Esophagus mucosa (tissue), 1 donor: ENCODE data around the gene MKNK1. TPM values are rescaled to one million over a fixed set of nuclear protein-coding genes. Genes with fewer than 3 reads are reported as not detected.
"Not testable (repeated sequence)": the region's sequence is repeated elsewhere in the genome, so short reads cannot be mapped to it uniquely, and the experiment has no call there.

Experiments used
- ATAC-seq: fragments of 200-7000 bp; cut with Tn5 transposase; one replicate; pipeline ENCODE4 v1.9.1; 2020
- total RNA-seq: library from RNA; stranded (reverse); gene quantifications from one replicate; pipeline ENCODE4 v1.2.4, GENCODE V29; 2023
- donor health status: DM: yes; HTN: yes; CAD: no.

Gene MKNK1
- 31.3 TPM for total RNA-seq

- peak; percentile 98 for ATAC-seq
These were observed at the start of gene MKNK1 for GRCh38 chr1:46603858-46604549. MKNK1 (minus strand) TSS chr1:46604268; CDS start chr1:46583327, 20,941 bp downstream.

DNA sequence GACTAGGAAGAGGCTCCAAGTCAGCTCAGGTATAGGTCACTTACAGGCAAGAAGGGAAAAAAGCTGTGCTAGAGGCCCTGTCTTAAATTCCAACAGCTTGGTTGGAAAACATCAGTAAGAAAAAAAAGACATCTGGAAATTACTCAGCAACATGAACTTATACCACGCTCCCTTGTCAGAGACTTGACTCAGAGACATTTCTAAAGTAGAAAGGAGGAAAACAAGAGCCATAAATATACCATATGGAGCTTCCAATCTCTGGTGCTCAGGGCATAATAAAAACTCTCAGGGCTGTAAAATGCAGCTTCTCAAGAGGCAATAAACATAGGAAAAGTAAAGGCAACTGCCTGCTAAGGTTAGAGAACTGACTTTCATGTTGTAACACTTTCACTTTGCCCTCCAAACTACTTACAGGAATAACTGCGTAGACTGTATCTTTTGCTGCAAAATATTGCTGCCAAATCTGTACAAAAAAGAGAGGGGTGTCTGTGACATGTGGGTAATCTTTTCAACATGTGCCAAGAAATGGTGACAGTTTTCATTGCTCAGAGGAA lies 49.4 kb upstream of the MKNK1 start:
- no peak for ATAC-seq

GRCh38 chr1:46652321-46653100 lies 48.4 kb upstream of the MKNK1 start:
- peak; percentile 79 for ATAC-seq

DNA sequence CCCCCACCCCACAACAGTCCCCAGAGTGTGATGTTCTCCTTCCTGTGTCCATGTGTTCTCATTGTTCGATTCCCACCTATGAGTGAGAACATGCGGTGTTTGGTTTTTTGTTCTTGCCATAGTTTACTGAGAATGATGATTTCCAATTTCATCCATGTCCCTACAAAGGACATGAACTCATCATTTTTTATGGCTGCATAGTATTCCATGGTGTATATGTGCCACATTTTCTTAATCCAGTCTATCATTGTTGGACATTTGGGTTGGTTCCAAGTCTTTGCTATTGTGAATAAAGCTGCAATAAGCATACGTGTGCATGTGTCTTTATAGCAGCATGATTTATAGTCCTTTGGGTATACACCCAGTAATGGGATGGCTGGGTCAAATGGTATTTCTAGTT lies 47.1 kb upstream of the MKNK1 start:
- ATAC-seq, result not testable (repeated sequence)

GRCh38 chr1:46650491-46650890 lies 46.4 kb upstream of the MKNK1 start:
- ATAC-seq, result no peak

DNA sequence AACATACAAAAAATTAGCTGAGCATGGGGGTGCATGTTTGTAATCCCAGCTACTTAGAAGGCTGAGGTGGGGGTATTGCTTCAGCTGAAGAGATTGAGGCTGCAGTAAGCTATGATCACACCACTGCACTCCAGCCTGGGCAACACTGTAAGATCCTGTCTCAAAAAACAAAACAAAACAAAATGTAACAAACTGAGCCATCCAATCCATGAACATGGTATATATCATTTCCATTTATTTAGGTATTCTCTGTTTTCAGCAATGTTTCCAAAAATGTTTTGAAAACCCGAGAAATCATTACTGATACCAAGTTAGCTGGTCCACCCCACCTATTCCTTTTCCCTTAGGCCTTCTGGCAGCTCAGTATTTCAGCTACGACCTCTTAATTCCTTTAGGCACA lies 45.7 kb upstream of the MKNK1 start:
- ATAC-seq, result no peak

GRCh38 chr1:46647611-46648010 lies 43.5 kb upstream of the MKNK1 start:
- ATAC-seq, result no peak

GRCh38 chr1:46646844-46647243 lies 42.8 kb upstream of the MKNK1 start:
- no peak for ATAC-seq

GRCh38 chr1:46646331-46646730 lies 42.3 kb upstream of the MKNK1 start:
- no peak for ATAC-seq

DNA sequence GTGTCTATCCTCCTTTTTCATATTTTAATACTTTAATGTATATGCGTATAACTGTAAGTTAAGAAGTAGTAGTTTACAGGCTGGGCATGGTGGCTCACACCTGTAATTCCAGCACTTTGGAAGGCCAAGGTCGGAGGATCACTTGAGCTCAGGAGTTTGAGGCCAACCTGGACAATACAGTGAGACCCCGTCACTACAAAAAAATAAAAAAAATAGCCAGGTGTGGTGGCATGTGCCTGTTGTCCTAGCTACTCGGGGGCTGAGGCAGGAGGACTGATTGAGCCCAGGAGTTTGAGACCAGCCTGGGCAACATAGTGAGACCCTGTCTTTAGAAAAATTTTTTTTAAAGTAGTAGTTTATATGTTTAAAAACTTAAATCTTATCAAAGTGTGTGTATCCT lies 41.7 kb upstream of the MKNK1 start:
- no peak for ATAC-seq

DNA sequence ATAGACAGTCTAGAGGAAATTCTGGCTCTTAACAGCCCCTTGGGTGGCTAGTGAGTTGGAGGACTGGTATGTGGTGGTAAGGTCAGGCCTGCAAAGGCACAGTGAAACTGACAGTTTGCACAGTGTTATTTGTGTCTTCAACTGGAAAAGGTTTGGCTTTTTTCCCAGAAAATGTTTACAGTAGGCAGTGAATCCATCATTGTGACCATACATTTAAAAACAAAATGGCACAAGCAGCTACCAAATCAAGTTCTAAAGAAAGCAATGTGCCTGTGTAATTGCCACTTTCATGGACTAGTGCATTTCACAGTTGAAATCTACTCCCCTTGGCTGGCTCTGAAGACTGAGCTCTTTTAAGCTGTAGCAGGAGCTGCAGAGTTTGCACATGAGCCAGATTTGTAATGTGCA lies 39.3 kb upstream of the MKNK1 start:
- ATAC-seq, result peak; percentile 17

DNA sequence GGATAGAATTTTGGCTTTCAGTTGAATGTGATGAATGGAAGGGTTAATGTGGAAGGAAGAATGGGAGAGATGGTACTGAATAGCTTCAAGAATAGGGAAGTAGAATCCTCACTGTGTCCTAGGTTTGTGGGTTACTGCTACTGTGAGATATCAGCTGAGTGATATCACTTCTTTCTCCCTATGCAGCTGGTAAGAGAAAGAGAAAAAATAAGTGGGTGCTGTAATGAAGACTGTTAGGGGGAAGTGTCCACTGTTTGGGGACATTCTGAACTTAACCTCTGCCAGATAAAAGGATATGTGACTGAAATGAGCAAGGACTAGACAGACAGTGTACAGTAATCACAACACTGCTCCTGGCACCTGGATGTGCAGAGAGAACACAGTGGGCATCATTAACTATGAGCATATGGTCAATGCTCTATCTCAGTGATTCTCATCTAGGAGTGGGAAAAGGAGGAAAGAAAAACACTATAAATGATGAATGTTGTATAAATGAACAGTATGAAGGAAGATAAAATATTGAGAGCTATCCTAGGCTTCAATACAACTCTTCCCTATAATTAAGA lies 38.1 kb upstream of the MKNK1 start:
- no peak for ATAC-seq

GRCh38 chr1:46639547-46639946 lies 35.5 kb upstream of the MKNK1 start:
- peak; percentile 71 for ATAC-seq

DNA sequence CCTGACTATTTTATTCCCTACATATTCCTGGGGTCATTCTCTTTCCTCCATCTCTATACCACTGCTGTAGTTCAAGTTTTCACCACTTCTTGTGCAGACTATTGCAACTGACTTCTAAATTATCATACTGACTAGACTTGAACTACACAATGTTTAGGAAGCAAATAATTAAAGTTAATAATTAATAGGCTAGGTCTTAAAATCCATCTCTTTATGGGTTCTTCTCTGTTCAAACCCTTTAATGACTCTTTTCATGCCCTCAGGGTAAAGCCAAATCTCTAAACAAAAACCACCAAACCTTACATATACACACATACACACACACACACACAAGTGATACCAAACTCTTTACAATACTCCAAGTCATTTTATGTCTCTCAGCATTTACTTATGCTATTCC lies 34.9 kb upstream of the MKNK1 start:
- no peak for ATAC-seq

- no peak for ATAC-seq
These were observed 33.5 kb upstream of the MKNK1 start for GRCh38 chr1:46637444-46638083.

- ATAC-seq, result no peak
These were observed 31.1 kb upstream of the MKNK1 start for GRCh38 chr1:46635205-46635604.

- no peak for ATAC-seq
These were observed 26.7 kb upstream of the MKNK1 start for GRCh38 chr1:46630719-46631118.

DNA sequence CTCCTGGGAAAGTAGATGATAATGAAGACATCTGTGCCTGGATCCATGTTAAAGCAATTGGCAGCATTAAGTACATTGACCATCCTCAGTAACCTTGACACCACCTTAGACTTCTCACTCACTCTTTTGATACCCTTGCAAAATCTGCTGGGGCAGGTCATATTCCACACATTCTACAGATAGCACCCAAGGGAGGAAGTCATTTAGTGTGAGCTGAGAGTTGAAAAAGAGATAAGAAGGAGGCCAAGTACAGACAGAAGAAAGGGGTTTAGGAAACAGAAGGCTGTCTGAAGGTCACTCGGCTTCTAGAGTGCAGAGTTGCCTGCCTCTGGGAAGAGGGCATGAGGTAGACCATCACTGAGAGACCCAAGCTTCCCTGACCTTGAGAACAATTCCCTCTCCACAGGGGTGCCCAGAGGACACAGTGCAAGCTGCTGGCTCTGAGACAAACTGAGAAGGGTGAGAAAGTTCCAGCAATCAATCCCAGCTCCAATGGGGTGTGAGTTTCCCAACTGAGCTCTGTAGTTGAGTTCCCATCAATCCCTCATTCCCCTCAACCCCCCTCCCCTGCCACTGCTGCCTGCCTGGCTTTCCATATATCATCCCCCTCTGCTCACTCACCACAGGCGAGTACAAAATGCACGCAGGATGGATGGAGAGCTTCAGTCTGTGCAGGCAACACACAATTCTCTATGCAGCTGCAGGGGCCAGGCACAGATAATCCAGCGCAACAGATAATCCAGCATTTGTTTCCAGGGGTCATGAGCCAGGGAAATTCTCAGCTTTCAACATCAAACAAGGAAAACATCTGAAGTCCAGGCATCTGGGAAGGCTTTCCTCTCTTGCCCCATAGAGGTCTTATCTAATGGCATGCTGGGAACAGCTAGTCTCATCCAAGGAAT lies 19.9 kb upstream of the MKNK1 start:
- no peak for ATAC-seq

GRCh38 chr1:46622344-46622743 lies 18.3 kb upstream of the MKNK1 start:
- peak; percentile 49 for ATAC-seq

GRCh38 chr1:46621930-46622329 lies 17.9 kb upstream of the MKNK1 start:
- ATAC-seq, result no peak

- no peak for ATAC-seq
These were observed 15.7 kb upstream of the MKNK1 start for GRCh38 chr1:46619656-46620258.
